Gastroesophageal sphincter (tissue), 4 donors: ENCODE results near the gene SPA17. TPM values are rescaled to one million over a fixed set of nuclear protein-coding genes. Genes with fewer than 3 reads are reported as not detected.

Source experiments
- ATAC-seq: fragments of 150-250 bp; one replicate; pipeline ENCODE4 v1.9.1; 2016; ENCODE audit warnings: mild to moderate bottlenecking, moderate library complexity
- H3K27ac ChIP-seq, 4 donors: fragments of 200-600 bp; sonication (generic) in 3 of 4; 1 replicate in 3 of 4; 2 replicates in 1 of 4; pipeline ENCODE4 v1.5.1; 2016 to 2019
- H3K27me3 ChIP-seq: fragments of 200-600 bp; sonication (generic); one replicate; pipeline ENCODE4 v1.5.1; 2019
- H3K36me3 ChIP-seq, 2 donors: fragments of 200-600 bp; sonication (generic); one replicate each; pipeline ENCODE4 v1.5.1; 2019; ENCODE audit warnings: control low read depth in 1 of 2
- H3K4me1 ChIP-seq, 3 donors: fragments of 200-600 bp; sonication (generic); 1 replicate in 2 of 3; 2 replicates in 1 of 3; pipeline ENCODE4 v1.5.1; 2016 to 2019; ENCODE audit warnings: control low read depth in 2 of 3
- H3K4me3 ChIP-seq, 2 donors: fragments of 200-600 bp; sonication (generic); one replicate each; pipeline ENCODE4 v1.5.1; 2019; ENCODE audit warnings: mild to moderate bottlenecking in 1 of 2, moderate library complexity in 1 of 2
- H3K9me3 ChIP-seq, 3 donors: fragments of 200-600 bp; sonication (generic); one replicate each; pipeline ENCODE4 v1.5.1; 2017 to 2019; ENCODE audit warnings: control low read depth in 2 of 3
- EP300 ChIP-seq: sonication (generic); formaldehyde crosslinking; IDR thresholded peaks from one replicate; pipeline ENCODE4 v1.6.1; 2017; ENCODE audit warnings: antibody characterized with exemption, mild to moderate bottlenecking
- POLR2A ChIP-seq, 2 donors: fragments of 450-650 bp; IDR thresholded peaks; one replicate each; pipeline ENCODE4 v1.6.1; 2017; ENCODE audit warnings: antibody characterized with exemption in 2 of 2, mild to moderate bottlenecking in 2 of 2, moderate library complexity in 1 of 2
- POLR2AphosphoS5 ChIP-seq: sonication (generic); formaldehyde crosslinking; IDR thresholded peaks from one replicate; pipeline ENCODE4 v1.6.1; 2017; ENCODE audit warnings: antibody characterized with exemption
- WGBS, 2 donors: methylation state at CpG; one replicate each; pipeline ENCODE4 v1.1.5; 2018; ENCODE audit warnings: low coverage in 1 of 2; 5-methylcytosine and 5-hydroxymethylcytosine counted together
- total RNA-seq, 4 donors: library from RNA; depleted of rRNA; stranded (reverse); fragments of >200 nt; gene quantifications; one replicate each; pipeline ENCODE4 v1.1.0, GENCODE V29; 2016
- TF ChIP-seq, protein P1 (sequence below), 4 experiments: fragments of 200-600 bp in 2 of 4; fragments of 450-650 bp in 2 of 4; sonication (generic) in 1 of 4; IDR thresholded peaks; one replicate each; pipeline ENCODE4 v1.5.1; 2017 to 2019; ENCODE audit warnings: antibody characterized with exemption in 4 of 4, mild to moderate bottlenecking in 2 of 4, moderate library complexity in 2 of 4

SPA17 gene
- total RNA-seq, 4 donors from 2014 or later: 4.6 to 15.3 (median 7.4) TPM

DNA sequence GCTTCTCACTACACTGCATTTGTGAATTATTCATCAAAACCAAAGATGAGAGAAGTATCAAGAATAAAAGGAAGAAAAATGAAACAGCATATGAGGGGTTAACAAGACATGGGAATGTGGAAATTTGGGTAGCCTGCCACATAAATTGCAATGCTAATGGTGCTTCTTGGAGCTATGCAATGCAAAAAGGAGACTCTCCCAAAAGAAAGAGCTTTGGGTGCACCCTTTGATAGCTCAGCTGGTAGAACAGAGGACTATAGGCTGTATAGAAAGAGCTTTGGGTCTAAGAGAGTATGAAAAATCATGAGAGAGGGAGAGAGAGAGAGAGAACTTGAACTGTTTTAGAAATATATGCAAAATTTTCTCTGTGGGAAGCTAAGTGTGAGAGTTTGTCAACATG lies 26.3 kb downstream of the SPA17 start:
- no peaks in the 10 kb centered on the region for H3K4me1 ChIP-seq
- H3K27me3 ChIP-seq: peaks cover 23% of the 10 kb centered on the region
- no peak overlapping the region for H3K27ac ChIP-seq
- peaks cover 0 to 11% (median 2%) of the 10 kb centered on the region in 3 donors for H3K9me3 ChIP-seq
- TF ChIP-seq, protein P1, sequence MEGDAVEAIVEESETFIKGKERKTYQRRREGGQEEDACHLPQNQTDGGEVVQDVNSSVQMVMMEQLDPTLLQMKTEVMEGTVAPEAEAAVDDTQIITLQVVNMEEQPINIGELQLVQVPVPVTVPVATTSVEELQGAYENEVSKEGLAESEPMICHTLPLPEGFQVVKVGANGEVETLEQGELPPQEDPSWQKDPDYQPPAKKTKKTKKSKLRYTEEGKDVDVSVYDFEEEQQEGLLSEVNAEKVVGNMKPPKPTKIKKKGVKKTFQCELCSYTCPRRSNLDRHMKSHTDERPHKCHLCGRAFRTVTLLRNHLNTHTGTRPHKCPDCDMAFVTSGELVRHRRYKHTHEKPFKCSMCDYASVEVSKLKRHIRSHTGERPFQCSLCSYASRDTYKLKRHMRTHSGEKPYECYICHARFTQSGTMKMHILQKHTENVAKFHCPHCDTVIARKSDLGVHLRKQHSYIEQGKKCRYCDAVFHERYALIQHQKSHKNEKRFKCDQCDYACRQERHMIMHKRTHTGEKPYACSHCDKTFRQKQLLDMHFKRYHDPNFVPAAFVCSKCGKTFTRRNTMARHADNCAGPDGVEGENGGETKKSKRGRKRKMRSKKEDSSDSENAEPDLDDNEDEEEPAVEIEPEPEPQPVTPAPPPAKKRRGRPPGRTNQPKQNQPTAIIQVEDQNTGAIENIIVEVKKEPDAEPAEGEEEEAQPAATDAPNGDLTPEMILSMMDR (IDR thresholded peaks at IDR 0.05): no peak
- TF ChIP-seq POLR2AphosphoS5 (no peak), EP300 (no peak), POLR2A (IDR thresholded peaks at IDR 0.05) (no peak)
- no peaks in the 10 kb centered on the region for H3K36me3 ChIP-seq
- ATAC-seq: no peak
- H3K4me3 ChIP-seq: no peak overlapping the region

DNA sequence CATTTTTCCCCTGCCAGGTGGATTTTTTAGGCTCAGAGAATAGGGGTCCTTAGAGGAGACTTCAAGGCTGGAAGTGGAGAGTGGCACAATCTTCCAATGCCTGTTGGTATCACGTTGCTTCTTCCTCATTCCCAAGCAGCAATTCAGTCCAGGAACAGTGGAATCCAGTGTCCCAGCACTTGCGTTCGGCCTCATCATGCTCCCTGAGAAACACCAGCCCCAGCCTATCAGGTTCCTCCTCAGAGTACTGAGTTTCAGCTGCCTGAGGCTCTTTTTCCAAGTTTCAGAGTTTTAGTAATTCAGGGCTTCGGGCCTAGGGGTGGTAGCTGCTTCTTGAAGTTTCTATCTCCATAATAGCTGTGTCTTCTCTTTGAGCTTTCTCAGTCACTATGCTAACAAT lies 34.1 kb downstream of the SPA17 start:
- TF ChIP-seq POLR2A (IDR thresholded peaks at IDR 0.05) (no peak), POLR2AphosphoS5 (no peak), EP300 (no peak)
- TF ChIP-seq, protein P1 (IDR thresholded peaks at IDR 0.05): no peak
- peaks cover 34% of the 10 kb centered on the region for H3K27me3 ChIP-seq
- no peak for ATAC-seq
- H3K4me1 ChIP-seq: no peaks in the 10 kb centered on the region
- peaks cover 0 to 19% (median 0%) of the 10 kb centered on the region in 3 donors for H3K9me3 ChIP-seq
- WGBS, 2 donors: 82 to 88% methylated on average over 4 of the region's 4 CpGs
- H3K27ac ChIP-seq: no peak overlapping the region
- no peak overlapping the region for H3K4me3 ChIP-seq
- H3K36me3 ChIP-seq: no peaks in the 10 kb centered on the region

DNA sequence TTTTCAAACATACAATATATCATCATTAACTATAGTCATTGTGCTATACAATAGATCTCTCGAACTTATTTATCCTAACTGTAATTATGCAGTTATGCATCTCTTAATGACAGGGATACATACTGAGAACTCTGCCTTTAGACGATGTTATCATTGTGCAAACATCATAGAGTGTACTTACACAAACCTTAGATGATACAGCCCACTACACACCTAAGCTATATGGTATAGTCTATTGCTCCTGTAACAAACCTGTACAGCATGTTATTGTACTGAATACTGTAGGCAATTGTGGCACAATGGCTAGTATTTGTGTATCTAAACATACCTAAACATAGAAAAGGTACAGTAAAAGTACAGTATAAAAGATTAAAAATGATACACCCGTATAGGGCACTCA lies 38.7 kb downstream of the SPA17 start:
- no peak for ATAC-seq
- TF ChIP-seq POLR2AphosphoS5: no peak
- peaks cover 0 to under 1% (median 0%) of the 10 kb centered on the region in 3 donors for H3K4me1 ChIP-seq
- H3K4me3 ChIP-seq: no peak overlapping the region
- H3K27me3 ChIP-seq: peaks cover 41% of the 10 kb centered on the region
- no peaks in the 10 kb centered on the region for H3K36me3 ChIP-seq
- H3K9me3 ChIP-seq: peaks cover 0 to 13% (median 0%) of the 10 kb centered on the region in 3 donors
- no peak overlapping the region for H3K27ac ChIP-seq
- 73 to 76% methylated on average over 3 of the region's 3 CpGs for WGBS, 2 donors

DNA sequence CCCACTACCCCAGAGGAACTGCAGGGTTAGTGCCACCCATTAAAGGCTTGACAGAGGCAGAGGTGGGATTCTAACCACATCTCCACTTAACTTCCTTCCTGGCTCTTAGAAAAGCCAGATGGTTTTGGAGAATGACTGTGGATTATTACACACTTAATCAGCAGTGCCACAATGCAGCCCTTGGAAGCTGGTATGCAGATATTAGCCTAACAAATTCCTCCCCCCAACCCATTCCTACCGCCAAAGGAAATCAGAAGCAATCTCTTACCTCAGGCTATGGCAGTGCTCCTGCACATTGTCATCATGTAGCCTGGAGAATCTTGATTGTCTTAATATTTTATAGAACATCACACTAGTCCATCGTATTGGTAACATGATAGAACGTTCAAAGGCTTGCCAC lies 42.9 kb downstream of the SPA17 start:
- peaks cover 0 to 18% (median 6%) of the 10 kb centered on the region in 3 donors for H3K4me1 ChIP-seq
- 57 to 86% methylated on average over 1 to 3 of the region's 3 CpGs for WGBS, 2 donors
- H3K27ac ChIP-seq: no peak overlapping the region
- no peak for ATAC-seq
- H3K9me3 ChIP-seq: no peaks in the 10 kb centered on the region
- no peak for TF ChIP-seq POLR2A (IDR thresholded peaks at IDR 0.05)
- no peak for TF ChIP-seq POLR2AphosphoS5
- no peaks in the 10 kb centered on the region for H3K36me3 ChIP-seq
- H3K4me3 ChIP-seq: no peak overlapping the region
- H3K27me3 ChIP-seq: peaks cover 75% of the 10 kb centered on the region

DNA sequence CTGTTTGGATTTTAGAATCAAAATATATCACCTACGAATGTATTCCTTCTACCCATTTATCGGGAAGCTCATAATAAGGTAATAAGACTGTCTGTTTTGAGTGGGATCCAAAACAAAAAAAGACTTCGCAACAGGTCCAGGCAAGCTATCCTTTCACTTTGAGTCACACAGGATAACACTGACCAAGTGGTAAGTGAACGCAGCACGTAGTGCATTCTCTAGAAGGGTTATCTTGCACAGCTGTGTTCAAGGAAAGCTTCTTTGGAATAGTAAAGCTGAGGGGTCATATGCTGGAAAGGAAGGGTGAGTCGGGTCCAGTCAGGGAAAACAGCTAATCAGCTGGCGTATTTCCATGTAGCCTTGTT lies 43.7 kb downstream of the SPA17 start:
- TF ChIP-seq, protein P1 (IDR thresholded peaks at IDR 0.05): no peak
- TF ChIP-seq POLR2AphosphoS5: no peak
- no peak for TF ChIP-seq EP300
- no peak for TF ChIP-seq POLR2A (IDR thresholded peaks at IDR 0.05)
- no peaks in the 10 kb centered on the region for H3K9me3 ChIP-seq
- peak overlapping the region in 1 of 2 donors; percentile 50 for H3K4me3 ChIP-seq
- H3K27me3 ChIP-seq: peaks cover 83% of the 10 kb centered on the region
- peaks cover 0 to 18% (median 6%) of the 10 kb centered on the region in 3 donors for H3K4me1 ChIP-seq
- peak overlapping the region in 3 of 4 donors; percentile 14 to 29 (median 26) for H3K27ac ChIP-seq
- no peak for ATAC-seq
- H3K36me3 ChIP-seq: no peaks in the 10 kb centered on the region
- 33 to 45% methylated on average over 6 to 7 of the region's 7 CpGs for WGBS, 2 donors

DNA sequence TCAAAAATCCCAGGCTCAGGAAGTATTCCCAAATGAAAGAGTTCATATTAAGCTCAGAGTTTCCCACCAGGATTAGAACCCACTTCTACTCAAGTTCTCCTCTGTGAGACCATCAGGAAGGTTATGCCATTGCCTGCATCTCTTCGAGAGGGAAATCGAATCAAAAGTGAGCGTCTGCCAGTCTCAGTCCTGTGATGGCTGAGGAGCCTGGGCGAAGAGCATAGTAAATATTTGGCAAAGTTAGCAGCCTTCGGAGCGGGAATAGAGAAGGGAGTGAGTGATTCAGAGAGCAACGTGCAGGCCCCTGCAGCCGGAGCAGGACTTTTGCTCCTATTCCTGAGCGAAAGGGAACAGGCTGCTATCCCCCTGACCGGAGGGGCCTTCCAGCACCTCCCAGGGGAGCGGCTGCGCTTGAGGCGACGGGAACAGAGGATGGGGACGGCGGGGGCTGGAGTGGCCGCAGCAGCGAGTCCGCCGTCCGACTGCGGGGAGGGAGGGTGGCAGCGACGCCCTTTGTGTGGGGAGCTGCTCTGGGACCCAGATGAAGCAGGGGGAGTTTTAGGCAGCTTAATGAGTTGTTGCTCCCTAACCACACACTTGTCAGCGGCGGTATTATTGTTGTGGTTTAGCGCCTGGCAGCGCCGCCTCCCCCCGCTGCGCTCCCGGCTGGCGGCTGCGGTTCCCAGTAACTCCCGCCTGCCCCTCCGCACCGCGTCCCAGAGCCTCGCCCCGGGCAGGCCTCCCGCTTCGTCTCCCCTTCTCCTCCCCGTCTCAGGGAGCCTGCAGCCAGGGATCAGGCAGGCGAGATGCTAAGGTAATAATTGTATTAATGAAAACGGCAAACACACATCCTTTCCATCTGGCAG lies 44.3 kb downstream of the SPA17 start:
- peak; percentile 37 for ATAC-seq
- WGBS, 2 donors: 0% methylated on average over 9 of the region's 45 CpGs
- Histone ChIP-seq H3K27ac (peak overlapping the region in 3 of 4 donors; percentile 26 to 48 (median 29)), H3K27me3 (peaks cover 90% of the 10 kb centered on the region), H3K4me1 (peaks cover 0 to 18% (median 6%) of the 10 kb centered on the region in 3 donors), H3K36me3 (no peaks in the 10 kb centered on the region), H3K4me3 (peak overlapping the region; percentile 4 to 50), H3K9me3 (no peaks in the 10 kb centered on the region)
- TF ChIP-seq POLR2A (IDR thresholded peaks at IDR 0.05) (no peak), POLR2AphosphoS5 (no peak), EP300 (no peak)
- TF ChIP-seq, protein P1 (IDR thresholded peaks at IDR 0.05): no peak
